HG03139 (cell line): ENCODE measurements around the gene CELF3.
"Not testable (repeated sequence)": the region's sequence is repeated elsewhere in the genome, so short reads cannot be mapped to it uniquely, and the experiment has no call there.

ENCODE experiments used
- ATAC-seq: cut with Tn5 transposase; IDR thresholded peaks from one replicate; pipeline ENCODE4 v1.9.1; 2021; ENCODE audit not compliant: unreplicated experiment

The CELF3 gene

GRCh38 chr1:151716771-151717631 is at the start of gene CELF3:
TSS of gene CELF3 (minus strand) at chr1:151716803. CDS start at chr1:151716020, 783 bp downstream.
- ATAC-seq: no peak

- ATAC-seq: no peak
These were observed 47.4 kb upstream of the CELF3 start for GRCh38 chr1:151763990-151764389.

GRCh38 chr1:151762941-151763921 is 46.6 kb upstream of the CELF3 start, which contains the start of gene MRPL9:
TSS of gene MRPL9 (minus strand) at chr1:151763496. CDS start at chr1:151763479, 17 bp downstream.
- ATAC-seq: peak; percentile 88

DNA sequence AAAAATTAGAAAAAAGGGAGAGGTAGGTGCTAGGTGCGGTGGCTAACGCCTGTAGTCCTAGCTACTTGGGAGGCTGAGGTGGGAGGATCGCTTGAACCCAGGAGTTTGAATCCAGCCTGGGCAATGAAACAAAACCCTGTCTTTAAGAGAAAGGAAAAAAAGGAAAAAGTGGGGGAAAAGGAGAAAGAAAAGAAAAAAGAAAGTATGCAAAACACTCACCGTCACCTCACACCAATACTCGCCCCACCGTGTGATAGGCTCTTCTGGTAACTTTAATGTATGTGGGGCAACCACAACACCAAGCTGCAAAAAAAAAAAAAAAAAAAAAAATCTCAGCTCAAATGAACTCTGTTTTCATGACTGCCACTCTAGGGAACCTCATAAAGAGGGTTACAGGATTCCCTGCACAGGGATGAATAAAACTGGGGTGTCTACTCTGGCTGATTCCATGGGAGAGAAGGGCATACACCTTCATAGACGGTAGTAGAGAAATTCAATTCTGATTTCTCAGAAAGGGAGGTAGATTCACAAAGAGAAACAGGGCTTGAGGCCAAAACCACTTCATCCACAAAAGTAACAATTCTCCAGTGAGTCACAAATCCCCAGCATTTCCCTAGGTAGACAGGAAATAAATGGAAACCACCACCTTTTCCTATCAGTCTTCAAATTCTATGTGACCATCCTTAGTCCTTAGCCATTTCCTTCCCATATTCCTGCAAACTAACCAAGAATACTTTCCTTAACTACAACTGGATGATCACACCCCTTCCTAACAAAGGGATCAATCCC is 44.2 kb upstream of the CELF3 start:
- ATAC-seq: no peak

DNA sequence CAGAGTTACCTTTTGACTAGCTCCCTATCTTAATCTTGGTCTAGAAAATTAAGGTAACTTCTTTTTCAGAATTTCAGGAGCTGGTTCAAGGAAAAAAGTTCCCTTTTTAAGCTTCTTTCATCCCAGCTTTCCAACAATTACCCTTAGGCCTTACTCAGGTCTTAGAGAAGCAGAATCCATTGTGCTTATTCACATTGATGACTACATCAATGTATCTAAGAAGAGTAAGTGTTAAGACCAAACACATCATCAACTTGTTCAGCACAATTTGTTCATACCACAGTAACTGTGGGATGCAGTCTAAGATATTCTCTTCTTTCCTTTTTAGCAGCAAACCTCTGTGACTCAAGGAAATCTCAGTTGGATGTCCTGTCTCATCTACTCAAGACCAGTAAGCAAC is 42.6 kb upstream of the CELF3 start:
- no peak for ATAC-seq

DNA sequence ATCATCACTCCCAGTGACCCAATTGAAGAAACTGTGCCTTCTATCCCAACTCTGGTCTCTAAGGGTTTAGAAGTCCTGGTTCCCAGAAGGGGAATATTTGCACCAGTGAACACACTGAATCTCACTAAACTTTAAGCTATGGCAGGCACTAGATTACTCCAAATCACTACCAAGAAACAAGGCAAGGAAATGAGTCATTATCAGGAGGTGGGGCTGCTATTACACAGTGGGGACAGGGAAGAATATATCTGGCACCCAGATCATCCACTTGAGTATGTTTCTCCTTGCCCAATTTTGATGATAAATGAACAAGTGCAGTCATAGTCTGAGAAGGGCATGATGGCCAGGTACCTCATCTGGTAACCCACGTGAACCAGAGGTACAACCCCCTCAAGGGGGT is 39.7 kb upstream of the CELF3 start:
- ATAC-seq: no peak

DNA sequence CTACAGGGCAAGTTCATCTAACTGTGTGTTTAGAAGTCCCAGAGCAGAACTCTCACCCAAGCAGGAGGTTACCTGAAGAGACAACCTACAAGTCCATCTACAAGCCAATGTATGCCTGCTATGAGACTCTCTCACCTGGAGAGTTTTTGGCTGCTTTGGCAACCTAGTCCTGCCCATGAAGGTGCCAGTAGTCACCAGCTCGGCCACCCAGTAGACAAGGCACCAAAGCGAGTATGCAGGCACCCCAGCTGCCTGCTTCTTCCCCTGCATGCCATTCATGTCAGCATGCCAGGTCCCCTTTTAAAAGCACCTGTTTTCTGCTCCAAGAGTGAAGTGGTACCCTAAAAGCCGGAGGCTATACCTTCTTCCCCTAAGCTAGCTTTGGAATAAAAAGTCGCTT is 24.9 kb upstream of the CELF3 start:
- no peak for ATAC-seq

GRCh38 chr1:151739590-151740355 is 23.2 kb upstream of the CELF3 start:
- no peak for ATAC-seq

GRCh38 chr1:151737479-151737878 is 20.9 kb upstream of the CELF3 start:
- no peak for ATAC-seq

- no peak for ATAC-seq
These were observed 20.4 kb upstream of the CELF3 start for GRCh38 chr1:151737026-151737425.

DNA sequence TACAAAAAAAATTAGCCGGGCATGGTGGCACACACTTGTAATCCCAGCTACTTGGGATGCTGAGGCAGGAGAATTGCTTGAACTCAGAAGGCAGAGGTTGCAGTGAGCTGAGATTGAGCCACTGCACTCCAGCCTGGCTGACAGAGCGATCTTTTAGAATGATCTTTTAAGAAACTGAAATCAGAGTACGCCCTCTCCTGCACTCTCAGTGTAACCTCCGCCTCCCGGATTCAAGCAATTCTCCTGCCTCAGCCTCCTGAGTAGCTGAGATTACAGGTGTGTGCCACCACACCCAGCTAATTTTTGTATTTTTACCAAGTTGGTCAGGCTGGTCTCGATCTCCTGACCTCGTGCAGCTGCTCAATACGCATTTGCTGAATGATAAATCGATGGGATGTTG is 17.4 kb upstream of the CELF3 start:
- ATAC-seq: not testable (repeated sequence)

GRCh38 chr1:151733126-151733525 is 16.5 kb upstream of the CELF3 start:
- no peak for ATAC-seq

DNA sequence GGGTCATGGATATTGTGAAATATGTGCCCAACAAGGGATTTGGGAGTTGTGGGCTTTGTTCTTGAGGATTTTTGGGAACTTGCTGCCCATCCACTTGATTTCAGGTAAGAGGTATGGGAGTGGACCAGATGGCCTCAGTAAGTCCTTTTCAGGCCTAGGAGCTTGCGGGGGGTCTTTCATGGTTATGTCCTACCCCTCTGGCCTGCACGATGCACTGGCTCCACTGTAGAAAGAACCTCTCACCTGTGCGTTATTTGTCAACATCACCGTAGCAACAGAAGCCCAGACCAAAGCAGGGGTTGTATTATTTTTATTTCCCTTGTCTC is 13.3 kb upstream of the CELF3 start:
- no peak for ATAC-seq

DNA sequence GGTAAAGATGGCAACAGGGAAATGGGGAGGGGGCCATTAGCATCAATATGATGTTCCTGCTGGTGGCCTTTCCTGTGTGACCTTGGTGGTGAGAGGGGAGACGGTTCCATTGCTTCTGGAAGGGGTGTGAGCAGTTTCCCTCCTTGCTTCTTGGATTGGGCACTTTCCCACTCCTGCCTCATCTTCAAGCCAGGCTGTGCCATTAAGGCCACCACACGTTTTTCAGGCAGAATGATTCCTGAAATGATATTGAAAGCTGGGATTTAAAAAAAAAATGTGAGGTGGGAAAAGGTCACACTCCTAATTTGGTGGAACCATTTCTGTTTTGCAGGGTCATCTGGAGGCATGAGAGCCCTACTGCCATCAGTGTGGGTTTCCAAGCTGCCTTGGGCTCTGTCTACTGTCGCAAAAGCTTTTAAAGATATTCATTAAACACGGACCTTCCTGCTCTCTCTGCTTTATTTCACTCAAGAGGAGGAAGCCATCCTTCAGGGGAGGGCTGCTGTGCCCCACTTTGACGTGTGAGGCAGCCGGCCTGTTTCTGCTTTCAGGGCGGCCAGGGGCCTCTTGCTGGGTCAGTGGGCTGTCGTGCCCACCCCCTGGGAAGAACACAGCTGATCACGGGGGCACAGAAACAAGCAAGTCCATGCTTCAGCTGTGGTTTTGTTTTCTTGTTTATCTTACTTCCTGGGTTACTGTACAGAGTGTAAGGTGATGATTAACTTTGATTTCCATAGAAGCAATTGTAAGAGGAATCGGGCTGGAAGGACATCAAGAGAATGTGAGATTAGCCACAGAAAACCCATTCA is 12.8 kb upstream of the CELF3 start:
- ATAC-seq: no peak

DNA sequence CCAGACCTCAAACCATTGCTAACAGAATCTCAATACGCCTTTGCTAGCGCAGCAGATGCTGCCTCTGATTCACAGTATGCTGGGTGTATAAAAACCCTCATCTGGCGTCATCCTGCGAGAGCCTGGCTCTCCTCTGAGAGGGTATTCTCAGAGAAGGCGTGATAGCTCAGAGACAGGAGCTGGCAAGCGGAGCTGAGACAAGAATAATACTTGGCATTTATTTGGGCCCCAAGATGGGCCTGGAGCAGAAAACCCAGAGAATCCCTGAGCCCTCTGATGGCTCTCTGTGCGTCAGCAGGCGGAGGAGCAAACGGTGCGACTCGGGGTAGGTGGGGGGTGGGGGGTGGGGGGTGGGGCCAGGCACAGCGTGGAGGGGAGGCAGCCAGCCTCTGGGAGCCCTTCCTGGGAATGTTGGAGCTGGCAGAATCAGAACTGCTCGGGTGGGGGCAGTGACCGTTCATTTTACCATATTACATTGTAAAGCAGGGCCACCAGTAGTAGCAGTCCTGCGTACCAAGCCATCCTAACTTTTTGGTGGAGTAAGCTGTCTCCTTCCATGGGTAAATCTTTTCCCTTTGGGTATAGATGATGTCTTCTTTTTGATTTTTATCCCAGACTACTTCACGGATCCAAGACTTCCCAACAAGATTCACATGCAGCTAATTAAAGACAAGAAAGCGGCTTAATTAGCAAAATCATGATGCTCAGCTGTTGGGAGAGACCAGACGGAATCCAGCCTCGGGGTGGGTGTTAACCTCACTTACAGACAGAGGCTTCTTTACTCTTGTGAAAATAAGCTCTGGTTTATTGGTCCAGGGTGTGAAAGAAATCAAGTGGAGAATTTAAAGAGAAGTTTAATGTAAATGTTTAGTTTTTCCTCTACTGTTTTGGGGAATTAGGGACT is 11.8 kb upstream of the CELF3 start:
- ATAC-seq: no peak

DNA sequence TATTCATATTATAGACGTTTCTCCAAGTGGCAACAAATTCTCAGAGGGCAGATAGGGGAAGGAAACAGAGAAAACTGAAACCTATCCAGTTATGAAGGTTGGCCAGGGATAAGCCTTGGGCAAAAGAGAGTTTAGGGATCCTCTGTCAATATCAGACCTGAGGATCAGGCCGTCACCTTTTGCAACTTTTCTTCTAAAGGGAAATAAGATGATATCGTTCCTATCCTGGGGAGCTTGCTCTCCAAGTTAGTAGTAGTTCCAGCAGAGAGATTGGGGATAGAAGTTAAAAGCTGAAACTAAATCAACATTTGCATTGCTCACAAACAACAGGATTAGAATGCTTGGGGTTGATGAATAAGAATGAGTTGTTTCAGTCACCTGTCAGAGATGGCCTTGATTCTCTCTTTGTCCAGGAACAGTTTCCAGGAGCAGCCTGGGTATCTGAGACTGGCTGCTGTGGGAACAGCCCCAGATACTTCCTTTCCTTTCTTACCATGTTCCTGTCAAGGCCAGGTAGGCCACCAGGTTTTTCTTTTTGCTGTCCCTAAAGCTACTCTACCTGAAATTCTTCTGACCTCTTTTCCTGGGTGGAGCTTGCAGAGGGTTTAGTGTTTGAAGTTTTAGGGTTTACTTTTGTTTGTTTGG is 7.2 kb upstream of the CELF3 start:
- no peak for ATAC-seq

DNA sequence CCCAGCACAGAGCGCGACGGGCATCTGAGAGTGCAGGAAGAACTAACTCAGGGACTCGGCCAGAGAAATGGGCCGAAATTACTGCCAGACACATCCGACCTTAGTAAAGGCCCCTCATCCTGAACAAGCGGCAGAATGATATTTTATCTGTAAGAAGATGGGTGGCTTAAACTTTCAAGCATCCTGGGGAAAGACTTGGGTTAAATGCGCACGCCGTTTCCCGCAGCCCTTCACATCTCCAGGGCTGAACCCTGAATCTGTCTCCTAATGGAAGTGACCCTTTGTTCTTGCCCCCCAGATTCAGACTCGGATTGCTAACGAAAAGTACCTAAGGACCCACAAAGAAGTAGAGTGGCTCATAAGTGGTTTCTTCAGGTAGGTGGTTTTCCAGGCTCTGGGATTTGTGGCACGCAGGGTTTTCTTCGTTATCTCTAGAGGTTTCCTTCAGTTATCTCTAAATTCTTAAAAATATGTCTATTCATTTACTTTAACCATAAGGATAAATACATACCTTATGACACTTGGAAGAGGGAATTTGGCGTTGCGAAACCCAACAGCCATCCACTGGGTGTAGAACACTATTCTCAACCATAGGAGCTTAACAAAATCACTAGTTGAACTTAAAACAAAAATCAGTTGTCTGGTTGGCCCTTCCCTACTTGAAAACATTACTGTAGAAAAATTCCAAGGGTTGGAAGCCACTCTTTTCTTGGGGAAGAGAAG is 5.3 kb upstream of the CELF3 start:
- no peak for ATAC-seq
